ENCODE measurements around the gene AASS. TPM values are rescaled to one million over a fixed set of nuclear protein-coding genes. Genes with fewer than 3 reads are reported as not detected.
A peak's percentile ranks its signal among the peaks of the same experiment; 100 is the strongest.

Gene AASS
- total RNA-seq, 1 donor = 63.0 TPM

- no peak overlapping the region for H3K4me3 ChIP-seq (ENCODE audit: low read depth, low read length)
- TF ChIP-seq, protein P1, sequence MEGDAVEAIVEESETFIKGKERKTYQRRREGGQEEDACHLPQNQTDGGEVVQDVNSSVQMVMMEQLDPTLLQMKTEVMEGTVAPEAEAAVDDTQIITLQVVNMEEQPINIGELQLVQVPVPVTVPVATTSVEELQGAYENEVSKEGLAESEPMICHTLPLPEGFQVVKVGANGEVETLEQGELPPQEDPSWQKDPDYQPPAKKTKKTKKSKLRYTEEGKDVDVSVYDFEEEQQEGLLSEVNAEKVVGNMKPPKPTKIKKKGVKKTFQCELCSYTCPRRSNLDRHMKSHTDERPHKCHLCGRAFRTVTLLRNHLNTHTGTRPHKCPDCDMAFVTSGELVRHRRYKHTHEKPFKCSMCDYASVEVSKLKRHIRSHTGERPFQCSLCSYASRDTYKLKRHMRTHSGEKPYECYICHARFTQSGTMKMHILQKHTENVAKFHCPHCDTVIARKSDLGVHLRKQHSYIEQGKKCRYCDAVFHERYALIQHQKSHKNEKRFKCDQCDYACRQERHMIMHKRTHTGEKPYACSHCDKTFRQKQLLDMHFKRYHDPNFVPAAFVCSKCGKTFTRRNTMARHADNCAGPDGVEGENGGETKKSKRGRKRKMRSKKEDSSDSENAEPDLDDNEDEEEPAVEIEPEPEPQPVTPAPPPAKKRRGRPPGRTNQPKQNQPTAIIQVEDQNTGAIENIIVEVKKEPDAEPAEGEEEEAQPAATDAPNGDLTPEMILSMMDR (IDR thresholded peaks at IDR 0.05; ENCODE audit: insufficient read depth, low read depth, low read length) = no peak
- no peak for DNase-seq (ENCODE audit: low read depth)
Measured at GRCh38 chr7:122161628-122162027, 17.6 kb upstream of the AASS start.

DNA sequence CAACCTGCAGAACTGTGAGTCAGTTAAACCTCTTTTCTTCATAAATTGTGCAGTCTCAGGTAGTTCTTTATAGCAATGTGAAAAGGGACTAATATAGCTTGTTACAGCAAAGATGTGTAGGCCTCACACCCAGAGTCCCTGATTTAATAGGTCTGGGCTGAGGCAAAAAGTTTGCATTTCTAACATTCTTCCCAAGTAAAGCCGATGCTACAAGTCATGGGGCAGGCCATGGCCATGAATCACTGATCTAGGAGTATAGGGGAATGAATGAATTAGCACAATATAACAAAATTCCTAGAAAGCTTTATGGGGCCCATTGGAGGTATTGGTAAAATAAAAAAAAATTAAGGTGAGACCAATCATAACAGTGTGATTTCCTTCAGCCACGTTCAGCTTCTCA, 11.5 kb upstream of the AASS start:
- DNase-seq (ENCODE audit: low read depth) = peak; percentile 68
- H3K4me3 ChIP-seq (ENCODE audit: low read depth, low read length) = no peak overlapping the region
- TF ChIP-seq, protein P1 (IDR thresholded peaks at IDR 0.05; ENCODE audit: insufficient read depth, low read depth, low read length) = no peak

GRCh38 chr7:122148878-122149277, 4.8 kb upstream of the AASS start:
- no peak for DNase-seq (ENCODE audit: low read depth)
- no peak overlapping the region for H3K4me3 ChIP-seq (ENCODE audit: low read depth, low read length)
- TF ChIP-seq, protein P1 (IDR thresholded peaks at IDR 0.05; ENCODE audit: insufficient read depth, low read depth, low read length) = no peak

DNA sequence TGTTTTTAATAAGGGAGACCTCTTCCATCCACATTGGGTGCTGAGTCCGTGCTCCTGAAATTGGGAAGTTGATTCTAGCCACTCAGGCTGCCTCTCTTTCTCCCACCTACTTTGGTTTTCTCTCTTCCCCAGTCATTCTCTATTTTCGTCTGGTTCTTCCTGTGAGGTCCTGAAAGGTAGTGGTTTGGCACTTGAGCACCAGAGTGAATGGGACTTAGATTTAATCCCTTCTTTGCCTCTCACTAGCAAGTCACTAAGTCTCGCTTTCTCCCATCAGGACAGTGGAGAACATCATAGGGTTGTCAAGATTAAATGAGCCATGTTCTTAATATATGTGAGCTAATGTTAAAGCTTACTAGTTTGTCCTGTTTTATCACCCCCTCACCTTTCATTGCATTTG, 4.0 kb upstream of the AASS start:
- H3K4me3 ChIP-seq (ENCODE audit: low read depth, low read length) = no peak overlapping the region
- DNase-seq (ENCODE audit: low read depth) = no peak
- TF ChIP-seq, protein P1 (IDR thresholded peaks at IDR 0.05; ENCODE audit: insufficient read depth, low read depth, low read length) = no peak

- TF ChIP-seq, protein P1 (IDR thresholded peaks at IDR 0.05; ENCODE audit: insufficient read depth, low read depth, low read length) = no peak
- no peak for DNase-seq (ENCODE audit: low read depth)
- no peak overlapping the region for H3K4me3 ChIP-seq (ENCODE audit: low read depth, low read length)
Measured at GRCh38 chr7:122145937-122146645, 2.0 kb upstream of the AASS start.

GRCh38 chr7:122143376-122143750, 686 bp downstream of the AASS start:
- peak; percentile 43 for DNase-seq (ENCODE audit: low read depth)
- peak overlapping the region; percentile 87 for H3K4me3 ChIP-seq (ENCODE audit: low read depth, low read length)
- TF ChIP-seq, protein P1 (IDR thresholded peaks at IDR 0.05; ENCODE audit: insufficient read depth, low read depth, low read length) = no peak

GRCh38 chr7:122140918-122141317, 3.1 kb downstream of the AASS start:
- DNase-seq (ENCODE audit: low read depth) = no peak
- no peak overlapping the region for H3K4me3 ChIP-seq (ENCODE audit: low read depth, low read length)

More at GRCh38 chr7:122140918-122141317, 3.1 kb downstream of the AASS start:
- TF ChIP-seq, protein P1 (IDR thresholded peaks at IDR 0.05; ENCODE audit: insufficient read depth, low read depth, low read length) = no peak
